ENCODE measurements around the gene S100A14.
"Not testable (repeated sequence)": the region's sequence is repeated elsewhere in the genome, so short reads cannot be mapped to it uniquely, and the experiment has no call there.

The S100A14 gene

DNA sequence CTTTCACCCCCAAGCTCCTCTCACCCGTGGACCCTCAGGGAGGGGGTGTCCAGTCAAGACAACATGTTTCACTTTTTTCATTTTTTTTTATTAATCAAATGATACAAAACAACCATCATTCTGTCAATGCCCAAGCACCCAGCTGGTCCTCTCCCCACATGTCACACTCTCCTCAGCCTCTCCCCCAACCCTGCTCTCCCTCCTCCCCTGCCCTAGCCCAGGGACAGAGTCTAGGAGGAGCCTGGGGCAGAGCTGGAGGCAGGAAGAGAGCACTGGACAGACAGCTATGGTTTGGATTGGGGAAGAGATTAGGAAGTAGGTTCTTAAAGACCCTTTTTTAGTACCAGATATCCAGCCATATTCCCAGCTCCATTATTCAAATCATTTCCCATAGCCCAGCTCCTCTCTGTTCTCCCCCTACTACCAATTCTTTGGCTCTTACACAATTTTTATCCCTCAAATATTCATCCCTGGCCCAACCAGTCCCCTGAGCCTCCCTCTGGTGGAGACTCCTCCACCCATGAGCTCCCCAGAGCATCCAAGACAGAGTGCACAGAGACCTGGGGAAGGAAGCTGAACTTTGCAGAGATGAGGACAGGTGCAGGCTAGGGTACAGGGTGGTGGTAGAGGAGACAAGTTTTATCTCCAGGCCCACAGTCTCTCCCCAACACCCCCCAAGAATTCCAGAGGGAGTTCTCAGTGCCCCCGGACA lies 1.8 kb downstream of the S100A14 start:
- DNase-seq, result no peak

DNA sequence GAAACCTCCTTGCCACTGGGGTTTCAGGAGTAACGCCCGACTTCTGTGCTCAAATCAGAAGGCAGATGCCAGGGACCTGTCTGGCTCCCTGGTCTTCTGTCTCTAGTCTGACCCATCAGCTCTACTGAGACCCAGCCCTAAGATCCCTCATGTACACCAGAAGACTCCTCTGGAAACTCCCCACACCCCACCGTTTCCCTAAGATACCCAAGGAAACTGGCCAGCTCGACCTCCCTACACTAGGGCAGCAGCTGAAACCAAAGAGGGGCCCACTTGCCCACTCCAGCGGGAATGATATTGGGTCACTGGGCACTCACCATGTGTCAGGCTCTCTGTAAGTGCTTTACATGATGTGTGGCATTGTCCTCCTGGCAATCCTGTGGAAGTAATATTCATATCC lies 2.7 kb downstream of the S100A14 start:
- no peak for DNase-seq

DNA sequence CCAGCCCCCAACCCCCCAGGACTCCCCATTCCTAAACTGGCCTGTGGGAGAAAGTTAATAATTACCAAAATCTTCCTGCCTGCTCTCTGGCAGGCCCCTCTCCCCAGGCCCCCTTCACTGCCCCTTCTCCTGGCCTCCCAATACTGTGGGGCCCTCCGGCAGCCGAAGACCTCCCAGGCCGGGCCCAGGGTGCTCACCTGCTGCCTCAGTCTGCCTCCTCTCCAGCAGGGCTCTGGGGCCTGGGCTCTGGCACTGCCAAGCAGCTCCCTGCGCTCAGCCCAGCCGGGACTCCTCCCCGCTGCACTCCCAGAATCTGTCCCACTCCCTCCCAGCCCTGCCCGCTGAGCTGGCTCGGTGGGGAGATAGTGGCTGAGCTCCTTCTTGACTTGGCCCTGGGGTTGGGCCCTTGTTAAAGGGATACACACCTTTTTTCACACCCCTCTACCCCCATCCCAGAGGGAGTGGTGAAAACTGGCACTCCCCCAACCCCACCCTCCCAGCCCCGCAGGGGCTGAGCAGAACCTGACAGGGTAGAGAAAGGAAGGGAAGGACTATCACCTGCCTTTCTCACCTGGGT lies 3.3 kb downstream of the S100A14 start, which contains the start of gene S100A16:
Gene S100A16 (minus strand): TSS at position 383 of the 577 bp plus-strand sequence. CDS start 4,986 bp downstream, outside the sequence.
- peak; percentile 67 for DNase-seq

DNA sequence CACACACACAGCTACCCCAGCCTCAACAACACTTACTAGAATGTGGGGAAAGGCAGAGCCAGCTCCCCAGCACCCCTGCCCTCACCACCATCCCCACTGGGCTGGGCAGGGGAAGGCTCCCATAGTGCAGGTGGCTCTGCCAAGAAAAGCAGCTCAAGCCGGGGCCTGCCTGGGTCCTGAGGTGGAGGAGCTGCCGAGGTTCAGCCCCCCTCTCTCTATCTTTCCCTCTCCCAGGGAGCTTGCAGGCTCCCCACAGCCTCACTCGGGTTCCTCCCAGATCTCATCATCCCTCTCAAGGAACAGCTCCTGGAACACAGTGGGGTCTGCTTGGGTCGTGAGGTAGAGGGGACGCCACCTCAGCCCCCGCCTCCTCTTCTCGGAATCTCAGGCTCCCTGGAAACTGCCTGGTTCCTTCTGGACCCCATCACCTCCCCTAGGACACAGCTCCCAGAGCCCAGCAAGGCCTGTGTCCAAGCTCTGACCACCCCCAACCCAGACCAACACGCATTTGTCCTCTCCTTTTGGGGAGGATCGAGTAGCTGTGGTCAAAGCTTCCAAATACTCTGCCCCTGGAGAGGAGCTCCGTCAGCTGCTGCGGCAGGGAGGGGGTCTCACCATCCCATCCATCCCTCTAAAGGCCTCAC lies 3.9 kb downstream of the S100A14 start:
- no peak for DNase-seq

DNA sequence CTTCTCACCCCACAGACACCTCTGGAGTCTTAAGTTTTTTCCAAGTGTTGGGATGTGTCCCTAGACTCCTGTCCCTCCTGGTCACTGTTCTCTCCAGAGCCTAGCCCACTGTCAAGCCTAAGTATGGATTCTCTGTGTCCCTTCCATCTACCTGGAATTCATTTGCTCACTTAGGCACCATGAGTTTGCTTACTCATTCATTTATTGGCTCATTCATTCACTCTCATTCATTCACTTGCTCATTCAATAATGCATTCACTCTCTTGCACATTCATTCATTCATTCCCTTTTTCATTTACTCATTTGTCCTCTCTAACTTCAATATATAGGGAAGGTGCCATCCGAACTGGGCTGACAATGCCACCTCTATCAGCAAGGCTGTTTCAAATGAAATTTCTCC lies 4.8 kb downstream of the S100A14 start:
- no peak for DNase-seq

DNA sequence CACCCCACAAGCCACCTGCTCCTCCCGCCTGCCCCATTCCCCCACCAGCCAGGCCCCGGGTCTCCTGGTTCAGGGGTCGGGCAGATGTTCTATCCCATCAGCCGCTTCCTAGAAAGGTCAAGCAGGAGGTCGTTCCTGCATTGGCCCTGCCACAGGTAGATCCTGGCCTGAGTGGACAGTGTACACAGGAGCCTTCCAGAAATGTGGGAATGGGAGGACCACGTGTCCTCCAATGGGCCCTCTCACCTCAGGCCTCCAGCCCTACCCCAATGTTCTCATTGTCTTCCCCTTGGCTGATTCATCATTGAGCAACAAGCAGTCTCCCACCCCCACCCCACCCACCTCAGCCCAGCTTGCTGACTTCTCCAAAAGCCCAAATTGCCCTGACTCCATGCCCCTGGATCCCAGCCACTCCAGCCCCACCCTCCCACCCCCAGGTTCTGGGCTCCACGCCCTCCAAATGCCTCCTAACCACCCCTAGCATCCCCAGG lies 5.3 kb downstream of the S100A14 start:
- DNase-seq, result no peak

DNA sequence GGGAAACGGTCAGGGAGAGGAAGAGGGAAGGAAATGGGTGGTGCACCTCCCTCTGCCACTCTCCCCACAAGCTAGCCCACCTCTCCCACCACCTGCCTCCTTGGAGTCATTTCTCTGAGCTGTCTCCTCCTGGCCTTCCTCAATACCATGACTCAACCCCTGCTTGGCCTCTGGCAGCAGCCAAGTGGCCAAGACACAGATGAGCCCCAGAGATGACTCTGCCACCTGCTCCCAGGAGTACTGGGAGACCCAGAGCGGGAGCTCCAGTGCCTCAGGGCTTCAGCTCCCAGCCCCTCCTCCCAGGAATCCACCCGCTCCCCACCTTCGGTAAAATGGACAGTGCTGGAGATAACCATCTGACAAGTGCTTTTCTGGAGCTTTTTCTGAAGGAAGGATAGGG lies 5.8 kb downstream of the S100A14 start:
- no peak for DNase-seq

DNA sequence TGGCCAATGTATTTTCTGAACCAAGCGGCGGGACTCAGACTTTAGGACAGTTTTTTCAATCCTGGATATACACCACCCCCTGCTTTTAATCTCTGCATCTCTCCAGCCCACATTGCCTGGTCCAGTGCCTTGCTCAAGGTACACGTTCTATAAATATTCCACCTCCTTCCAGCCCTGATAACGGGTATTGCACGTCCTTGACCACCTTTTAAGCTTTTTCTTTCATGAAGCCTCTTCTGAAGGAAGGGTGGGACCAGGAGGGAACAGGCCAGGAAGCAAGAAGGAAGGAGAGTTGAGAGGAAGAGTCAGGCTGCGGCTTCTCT lies 6.6 kb downstream of the S100A14 start:
- no peak for DNase-seq

DNA sequence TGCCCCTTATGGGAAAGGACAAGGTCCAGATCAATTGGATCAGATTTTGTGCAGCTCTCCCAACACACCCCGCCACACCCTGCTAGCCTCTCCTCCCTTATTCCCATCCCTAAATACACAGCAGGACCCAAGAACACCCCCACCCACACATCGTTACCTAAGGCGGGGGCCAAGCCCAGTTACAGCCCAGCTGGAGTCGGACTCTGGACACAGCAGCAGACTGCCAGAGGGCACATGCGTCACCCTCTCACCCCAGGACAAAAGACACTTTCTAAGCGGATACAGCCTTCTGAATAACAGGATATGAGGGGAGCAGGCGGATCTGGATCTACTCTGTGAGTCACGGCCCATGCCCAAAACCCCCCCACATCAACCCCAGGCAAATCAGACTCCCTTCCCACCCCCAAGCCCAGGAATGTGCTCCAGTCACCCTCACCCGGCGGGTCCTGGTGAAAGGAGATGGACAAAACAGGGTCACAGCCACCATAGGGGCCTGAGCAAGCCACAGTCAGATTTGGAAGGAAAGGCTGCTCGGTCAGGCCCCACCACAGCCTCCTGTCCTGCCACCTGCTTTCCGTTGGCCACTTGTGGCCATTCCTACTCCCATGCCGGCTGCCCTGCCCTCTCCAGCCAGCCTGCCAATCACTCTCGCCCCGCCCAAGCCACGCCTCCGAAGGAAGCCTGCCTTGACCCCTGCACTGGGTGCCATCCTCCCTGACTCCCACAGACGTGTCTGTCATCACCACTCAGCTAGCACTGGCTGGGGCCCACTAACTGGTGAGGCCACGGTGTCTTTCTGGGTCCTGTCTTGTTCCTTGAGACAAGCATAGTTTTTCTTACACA lies 7.2 kb downstream of the S100A14 start:
- DNase-seq, result peak; percentile 56

DNA sequence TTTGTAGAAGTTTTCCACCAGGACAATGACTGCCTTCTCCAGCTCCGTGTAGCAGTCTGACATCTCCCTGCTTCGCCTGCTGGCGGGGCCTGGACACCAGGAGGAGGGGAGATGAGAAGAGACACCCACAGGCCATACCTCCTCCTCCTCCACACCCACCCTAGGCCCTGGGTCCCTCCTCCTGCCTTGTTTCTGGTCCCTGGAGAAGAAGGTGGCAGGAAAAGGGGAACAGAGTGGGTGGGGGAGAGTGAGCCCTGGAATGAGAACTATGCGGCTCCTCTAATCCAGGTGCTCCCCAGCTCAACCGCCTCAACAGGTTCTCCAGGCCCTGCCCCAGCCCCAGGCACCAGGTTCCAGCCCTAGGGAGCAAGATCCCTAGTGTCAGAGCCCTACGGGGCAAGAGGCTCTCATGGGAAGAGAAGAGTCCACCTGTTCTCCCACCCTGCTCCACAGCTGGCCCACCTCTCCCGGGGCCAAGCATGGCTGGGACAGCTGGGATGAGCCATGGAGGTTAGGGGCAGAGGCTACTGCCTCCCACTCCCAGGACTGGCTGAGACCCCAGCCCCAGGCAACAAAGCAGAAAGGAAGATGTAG lies 7.9 kb downstream of the S100A14 start:
- DNase-seq, result no peak

DNA sequence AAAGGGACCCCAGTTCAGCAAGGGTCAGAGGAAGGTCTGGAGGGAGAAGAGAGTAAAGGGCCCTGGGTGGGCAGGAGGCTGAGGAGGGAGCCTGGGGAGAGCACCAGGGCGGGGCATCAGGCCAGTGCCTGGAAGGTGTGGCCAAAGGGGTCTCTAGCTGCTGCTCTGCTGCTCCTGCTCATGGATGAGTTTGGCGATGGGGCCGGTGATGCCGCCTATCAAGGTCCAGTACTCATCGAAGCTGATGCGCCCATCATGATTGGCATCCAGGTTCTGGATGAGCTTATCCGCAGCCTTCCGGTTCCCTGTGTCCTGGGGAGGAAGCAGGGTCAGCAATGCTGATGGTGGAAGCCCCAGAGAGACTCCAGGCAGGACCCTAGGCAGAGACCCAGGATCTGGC lies 8.7 kb downstream of the S100A14 start:
- DNase-seq, result no peak

DNA sequence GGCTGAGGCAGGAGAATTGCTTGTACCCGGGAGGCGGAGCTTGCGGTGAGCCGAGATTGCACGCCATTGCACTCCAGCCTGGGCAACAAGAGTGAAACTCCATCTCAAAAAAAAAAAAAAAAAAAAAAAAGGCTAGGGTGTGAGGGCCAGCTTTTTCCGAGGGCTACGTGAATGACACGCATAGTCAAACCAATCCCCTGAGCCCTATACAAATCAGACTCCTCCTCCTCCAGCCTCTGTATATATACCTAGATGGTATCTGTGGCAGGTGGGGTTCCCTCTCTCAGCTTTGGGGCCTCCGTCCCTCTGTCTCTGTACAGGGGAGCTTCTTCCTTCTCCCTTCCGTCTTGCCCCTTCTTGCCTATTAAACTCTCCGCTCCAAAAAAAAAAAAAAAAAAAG lies 9.9 kb downstream of the S100A14 start:
- no peak for DNase-seq

DNA sequence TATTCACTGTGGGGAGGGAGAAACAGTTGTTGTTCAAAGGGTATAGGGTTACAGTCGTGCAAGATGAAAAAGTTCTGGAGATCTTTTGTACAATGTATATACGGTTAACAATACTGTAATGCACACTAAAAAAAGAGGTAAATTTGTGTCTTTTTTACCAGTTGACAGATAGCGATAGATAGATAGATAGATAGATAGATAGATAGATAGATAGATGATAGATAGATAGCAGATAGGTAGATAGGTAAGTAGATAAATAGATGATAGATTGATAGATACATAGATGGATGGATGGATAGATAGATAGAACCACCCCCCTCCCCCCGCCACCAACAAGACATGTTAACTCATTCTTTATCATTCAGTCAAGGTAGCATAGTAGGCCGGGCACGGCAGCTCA lies 13.4 kb downstream of the S100A14 start:
- no peak for DNase-seq

DNA sequence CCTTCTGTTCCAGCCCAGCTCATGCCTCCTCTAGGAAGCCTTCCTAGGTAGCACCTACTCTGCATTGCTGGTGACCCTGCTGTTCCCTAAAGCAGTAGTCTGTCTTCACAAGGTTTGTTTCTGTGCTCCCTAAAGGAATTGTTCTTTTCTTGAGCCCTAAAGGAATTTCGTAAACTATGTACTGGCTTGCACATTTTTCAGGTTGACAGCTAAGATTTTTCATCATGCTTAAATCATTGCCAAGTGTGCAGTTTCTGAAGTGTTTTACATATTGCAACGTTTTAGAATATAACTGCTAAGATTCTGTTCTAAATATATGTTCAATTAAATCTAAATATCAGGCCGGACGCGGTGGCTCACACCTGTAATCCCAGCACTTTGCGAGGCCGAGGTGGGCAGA lies 16.3 kb downstream of the S100A14 start:
- no peak for DNase-seq

DNA sequence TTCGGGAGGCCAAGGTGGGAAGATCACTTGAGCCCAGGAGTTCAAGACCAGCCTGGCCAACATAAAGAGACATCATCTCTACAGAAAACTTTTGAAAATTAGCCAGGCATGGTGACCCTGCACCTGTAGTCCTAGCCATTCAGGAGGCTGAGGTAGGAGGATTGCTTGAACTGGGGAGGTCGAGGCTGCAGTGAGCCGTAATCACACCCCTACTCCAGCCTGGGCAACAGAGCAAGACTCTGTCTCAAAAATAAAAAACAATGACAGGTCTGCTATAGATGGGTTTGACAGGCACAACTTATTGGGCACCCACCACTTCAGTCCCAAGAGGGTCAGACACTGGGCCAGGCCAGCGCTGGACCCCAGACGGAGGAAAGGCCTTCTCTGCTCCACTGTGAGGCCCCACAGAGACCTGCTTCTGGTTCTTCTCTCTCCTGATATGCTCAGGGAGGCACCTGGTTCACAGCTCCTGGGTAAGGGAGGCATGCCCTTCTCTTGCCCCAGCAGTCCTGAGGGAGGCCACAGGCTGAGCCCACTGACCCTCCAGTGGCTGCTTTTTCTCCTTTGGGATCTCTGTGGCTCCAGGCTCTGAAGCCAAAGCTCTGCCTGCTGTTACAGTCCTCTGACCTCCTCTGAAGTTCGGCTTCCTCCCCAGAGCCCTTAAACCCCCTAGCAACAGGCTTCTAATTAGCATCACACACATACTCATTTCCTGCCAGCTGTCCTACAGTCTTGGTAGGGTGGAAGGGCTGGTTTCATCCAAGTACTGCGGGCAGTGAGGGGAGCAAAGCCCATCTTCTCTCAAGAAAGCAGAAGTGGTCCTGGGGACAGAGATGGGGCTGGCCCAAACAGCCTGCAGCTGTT lies 17.6 kb downstream of the S100A14 start:
- peak; percentile 59 for DNase-seq

DNA sequence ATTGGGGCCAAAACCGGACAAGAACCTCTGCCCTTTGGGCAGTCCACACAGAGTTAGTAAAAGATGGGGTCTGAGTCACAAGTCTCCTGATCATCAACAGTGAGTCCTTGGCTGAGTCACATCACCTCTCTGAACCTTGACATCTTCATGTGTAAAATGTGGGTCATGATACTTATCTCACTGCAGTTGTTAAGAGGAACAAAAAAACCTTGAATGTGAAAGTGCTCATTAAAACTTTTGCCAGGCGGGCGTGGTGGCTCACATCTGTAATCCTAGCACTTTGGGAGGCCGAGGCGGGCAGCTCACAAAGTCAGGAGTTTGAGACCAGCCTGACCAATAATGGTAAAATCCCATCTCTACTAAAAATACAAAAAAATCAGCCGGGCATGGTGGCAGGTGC lies 18.9 kb downstream of the S100A14 start:
- no peak for DNase-seq

DNA sequence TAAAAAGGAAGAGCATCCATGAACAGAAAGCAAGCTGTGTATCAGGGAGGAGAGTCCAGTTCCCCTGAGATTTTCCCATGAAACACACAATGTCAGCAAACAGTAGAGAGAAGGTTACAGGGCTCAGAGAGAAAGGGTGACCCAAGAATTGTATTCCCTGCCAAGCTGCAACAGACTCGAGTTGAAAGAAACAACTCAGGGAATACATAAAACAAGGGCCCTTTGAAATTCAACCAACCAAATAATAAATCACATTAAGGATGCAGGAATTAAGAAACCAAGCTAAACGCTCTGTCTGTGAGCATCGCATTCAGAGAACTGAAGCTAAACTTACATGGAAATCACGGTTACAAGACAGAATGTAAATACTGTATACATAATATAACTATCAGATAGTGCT lies 23.4 kb downstream of the S100A14 start:
- peak; percentile 14 for DNase-seq

DNA sequence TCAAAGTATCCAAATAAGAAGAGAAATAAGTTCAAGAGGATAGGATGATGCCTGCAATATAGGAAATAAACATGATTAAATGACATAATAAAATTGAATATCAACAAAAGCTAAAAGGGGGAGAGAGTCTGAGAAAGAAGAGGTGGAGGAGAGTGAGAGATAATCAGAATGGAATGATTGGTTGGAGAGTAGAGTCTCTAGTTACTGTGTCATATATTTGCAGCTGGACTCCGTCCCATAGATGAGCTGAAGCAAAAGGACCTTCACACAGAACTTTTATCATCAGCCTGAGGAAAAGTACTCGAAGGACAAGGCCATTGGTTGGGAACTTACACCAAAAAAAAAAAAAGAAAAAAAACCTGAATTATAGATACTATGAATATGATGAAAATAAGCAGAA lies 27.6 kb downstream of the S100A14 start:
- DNase-seq, result no peak

DNA sequence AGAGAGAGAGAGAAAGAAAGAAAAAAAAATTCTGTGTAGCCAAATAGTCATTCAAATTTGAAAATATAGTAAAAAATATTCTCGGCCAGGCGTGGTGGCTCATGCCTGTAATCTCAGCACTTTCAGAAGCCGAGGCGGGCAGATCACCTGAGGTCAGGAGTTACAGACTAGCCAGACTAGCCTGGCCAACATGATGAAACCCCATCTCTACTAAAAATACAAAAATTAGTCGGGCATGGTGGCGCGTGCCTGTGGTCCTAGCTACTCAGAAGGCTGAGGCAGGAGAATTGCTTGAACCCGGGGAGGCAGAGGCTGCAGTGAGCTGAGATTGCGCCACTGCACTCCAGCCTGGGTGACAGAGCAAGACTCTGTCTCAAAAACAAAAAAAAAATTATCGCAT lies 28.1 kb downstream of the S100A14 start:
- not testable (repeated sequence) for DNase-seq

DNA sequence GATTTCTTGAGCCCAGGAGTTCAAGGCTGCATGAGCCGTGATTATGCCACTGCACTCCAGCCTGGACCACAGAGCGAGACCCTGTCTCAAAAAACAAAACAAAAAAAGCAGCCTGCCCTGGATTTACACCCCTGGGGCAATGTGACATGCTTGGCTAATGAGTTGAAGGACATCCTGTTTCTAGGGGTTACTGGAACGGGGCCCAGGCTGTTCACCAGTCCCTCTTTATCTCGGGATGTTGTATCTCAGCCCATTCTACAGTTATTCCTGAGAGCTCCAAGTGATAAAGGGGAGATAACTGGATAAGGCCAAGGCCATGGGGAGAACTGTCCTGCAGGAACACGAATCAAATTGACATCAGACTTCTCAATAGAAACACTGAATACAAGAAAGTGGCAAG lies 28.8 kb downstream of the S100A14 start:
- no peak for DNase-seq

DNA sequence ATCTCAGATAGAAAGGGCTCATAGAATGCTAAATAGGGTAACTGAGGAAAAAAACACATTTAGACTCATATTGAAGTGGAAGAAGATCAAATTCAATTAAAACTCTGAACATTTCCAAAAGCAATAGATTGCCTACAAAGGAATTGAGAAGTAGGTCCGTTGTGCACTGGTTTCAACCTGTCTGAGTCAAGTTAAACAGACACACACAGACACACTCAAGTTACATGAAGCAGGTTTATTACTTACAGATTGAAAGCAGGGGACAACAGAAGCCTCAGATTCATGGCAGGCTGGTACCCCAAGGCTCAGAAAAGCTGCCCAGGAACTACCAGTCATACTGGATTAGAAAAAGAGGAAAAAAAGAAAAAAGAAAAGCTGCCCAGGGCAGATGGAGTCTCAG lies 29.8 kb downstream of the S100A14 start:
- no peak for DNase-seq

DNA sequence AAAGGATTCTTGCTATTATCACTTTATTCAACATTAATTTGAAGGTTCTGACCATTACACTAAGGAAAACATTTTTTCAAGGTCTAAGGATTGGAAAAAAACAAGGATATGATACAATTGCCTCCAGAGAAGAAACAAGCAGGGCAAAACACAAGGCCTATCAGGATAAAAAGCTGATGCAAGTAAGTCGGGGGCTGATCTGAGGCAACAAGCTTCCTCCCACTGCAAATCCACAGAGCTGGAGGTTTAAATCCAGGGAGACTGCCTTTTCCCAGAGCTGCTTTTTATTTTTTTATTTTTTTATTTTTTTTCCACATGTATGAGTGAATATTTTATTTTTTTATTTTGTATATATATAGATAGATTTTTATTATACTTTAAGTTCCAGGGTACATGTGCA lies 31.1 kb downstream of the S100A14 start:
- DNase-seq, result no peak
